Stimulated activated CD8-positive, alpha-beta memory T cell treated with anti-CD3 and anti-CD28 coated beads, Interleukin-15, amount 100 ng/mL, for 48 hours (primary cell): ENCODE measurements around the gene RNF26.

Experiments used
- DNase-seq, 2 donors: peaks; one replicate each; pipeline ENCODE4 v3.0.0-alpha.2; 2020; ENCODE audit warnings: low read depth in 2 of 2

RNF26 gene

GRCh38 chr11:119334174-119334930, at the start of gene RNF26:
TSS of gene RNF26 (plus strand) at chr11:119334527. CDS start at chr11:119335123, 596 bp downstream.
- DNase-seq = peak; percentile 87 to 89

DNA sequence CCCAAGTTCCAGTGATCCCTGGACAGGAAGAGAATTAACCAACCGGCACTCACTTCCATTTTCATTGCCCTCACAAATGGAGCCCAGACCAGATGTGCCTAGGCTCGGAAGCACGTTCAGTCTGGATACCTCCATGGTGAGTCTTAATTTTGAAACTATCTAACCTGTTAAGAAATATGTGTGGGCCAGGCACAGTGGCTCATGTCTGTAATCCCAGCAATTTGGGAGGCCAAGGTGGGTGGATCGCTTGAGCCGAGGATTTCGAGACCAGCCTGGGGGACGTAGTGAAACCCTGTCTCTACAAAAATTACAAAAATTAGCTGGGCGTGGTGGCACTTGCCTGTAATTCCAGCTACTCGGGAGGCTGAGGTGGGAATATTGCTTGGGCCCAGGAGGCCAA, 48.9 kb upstream of the RNF26 start:
- DNase-seq = no peak

GRCh38 chr11:119288219-119288618, 46.1 kb upstream of the RNF26 start:
- DNase-seq = no peak

DNA sequence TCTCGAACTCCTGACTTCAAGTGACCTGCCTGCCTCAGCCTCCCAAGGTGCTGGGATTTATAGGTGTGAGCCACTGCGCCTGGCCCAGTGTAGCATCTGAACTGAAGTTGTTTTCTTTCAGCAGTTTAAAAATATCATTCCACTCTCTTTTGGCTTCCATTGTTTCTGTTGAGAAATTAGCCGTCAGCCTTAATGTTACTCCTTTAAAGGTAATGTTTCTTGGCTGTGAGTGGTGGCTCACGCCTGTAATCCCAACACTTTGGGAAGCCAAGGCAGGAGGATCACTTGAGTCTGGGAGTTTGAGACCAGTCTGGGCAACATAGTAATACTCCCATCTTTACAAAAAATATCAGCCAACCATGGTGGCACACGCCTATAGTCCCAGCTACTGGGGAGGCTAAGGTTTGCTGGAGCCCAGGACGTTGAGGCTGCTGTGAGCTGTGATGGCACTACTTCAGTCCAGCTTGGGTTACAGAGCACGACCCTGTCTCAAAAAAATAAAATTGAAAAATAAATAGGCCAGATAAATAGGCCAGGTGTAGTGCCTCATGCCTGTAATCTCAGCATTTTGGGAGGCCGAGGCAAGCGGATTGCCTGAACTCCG, 43.3 kb upstream of the RNF26 start:
- no peak for DNase-seq

DNA sequence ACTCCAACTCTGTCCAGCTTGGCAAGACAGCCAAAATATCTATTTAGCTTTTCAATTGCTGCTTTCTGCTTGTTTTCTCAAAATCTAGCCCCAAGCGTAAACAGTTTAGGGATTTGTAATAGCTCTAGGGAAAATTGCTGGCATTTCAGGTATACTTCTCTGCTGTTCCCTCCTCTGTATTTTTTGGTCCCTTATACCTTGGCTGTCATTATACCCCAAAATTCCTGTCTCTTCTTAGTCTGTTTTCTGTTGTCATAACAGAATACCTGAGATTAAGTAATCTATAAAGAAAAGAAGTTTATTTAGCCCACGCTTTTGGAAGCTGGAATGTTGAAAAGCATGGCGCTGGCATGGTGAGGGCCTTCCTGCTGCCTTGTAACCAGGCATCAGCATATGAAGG, 40.9 kb upstream of the RNF26 start:
- DNase-seq = no peak

- no peak for DNase-seq
These were observed 39.1 kb upstream of the RNF26 start for GRCh38 chr11:119295178-119295577.

DNA sequence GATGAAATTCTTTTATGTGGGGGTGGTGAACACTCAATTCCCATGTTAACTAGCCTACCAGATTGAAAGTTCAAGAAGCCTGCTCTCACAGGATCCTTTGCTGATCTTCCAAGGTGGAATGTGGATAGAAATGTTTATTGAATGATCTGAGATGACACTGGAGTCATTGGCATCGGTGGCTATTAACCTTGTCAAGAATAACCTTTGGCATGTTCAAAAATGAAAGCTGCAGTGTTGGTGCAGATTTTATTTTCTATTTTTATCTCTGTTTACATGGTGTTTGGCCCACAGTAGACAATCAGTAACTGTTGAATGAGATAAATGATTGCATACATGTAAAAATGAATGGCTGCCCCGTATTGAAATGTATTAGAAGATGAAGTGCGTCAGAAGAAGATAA, 36.4 kb upstream of the RNF26 start:
- no peak for DNase-seq

DNA sequence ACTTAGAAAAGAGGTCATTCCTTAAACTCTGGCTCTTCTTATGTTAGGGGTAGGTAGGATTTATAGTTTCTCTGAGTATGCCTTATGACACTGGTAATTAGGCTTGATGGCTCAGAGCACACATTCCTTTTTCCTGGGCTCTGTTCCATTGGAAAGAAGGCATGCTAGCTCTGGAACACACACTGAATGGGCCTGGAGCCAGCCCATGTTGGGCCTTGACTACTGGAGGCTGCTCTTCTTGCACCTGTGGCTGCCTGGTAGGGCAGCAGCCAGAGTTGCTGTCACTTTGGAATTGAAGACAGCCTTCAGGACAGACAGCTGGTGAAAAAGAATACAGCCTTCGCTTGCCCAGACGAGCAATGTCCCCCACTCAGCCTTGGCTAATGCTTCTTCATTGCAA, 35.6 kb upstream of the RNF26 start:
- no peak for DNase-seq

DNA sequence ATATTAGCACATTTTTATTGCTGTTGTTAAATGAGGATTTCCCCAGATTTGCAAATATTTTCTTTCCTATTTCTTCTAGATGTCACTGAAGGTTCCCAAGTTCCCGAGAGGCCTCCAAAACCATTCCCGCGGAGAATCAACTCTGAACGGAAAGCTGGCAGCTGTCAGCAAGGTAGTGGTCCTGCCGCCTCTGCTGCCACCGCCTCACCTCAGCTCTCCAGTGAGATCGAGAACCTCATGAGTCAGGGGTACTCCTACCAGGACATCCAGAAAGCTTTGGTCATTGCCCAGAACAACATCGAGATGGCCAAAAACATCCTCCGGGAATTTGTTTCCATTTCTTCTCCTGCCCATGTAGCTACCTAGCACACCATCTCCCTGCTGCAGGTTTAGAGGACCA, 34.9 kb upstream of the RNF26 start:
- no peak for DNase-seq

- no peak for DNase-seq
These were observed 33.9 kb upstream of the RNF26 start for GRCh38 chr11:119300198-119300964.

- no peak for DNase-seq
These were observed 31.1 kb upstream of the RNF26 start for GRCh38 chr11:119303227-119303718.

GRCh38 chr11:119305556-119306372, 28.6 kb upstream of the RNF26 start:
- DNase-seq = no peak

GRCh38 chr11:119306373-119306890, 27.9 kb upstream of the RNF26 start:
- DNase-seq = no peak

- no peak for DNase-seq
These were observed 27.1 kb upstream of the RNF26 start for GRCh38 chr11:119307219-119307618.

- DNase-seq = no peak
These were observed 26.4 kb upstream of the RNF26 start for GRCh38 chr11:119307974-119308373.

GRCh38 chr11:119309411-119309810, 24.9 kb upstream of the RNF26 start:
- no peak for DNase-seq

DNA sequence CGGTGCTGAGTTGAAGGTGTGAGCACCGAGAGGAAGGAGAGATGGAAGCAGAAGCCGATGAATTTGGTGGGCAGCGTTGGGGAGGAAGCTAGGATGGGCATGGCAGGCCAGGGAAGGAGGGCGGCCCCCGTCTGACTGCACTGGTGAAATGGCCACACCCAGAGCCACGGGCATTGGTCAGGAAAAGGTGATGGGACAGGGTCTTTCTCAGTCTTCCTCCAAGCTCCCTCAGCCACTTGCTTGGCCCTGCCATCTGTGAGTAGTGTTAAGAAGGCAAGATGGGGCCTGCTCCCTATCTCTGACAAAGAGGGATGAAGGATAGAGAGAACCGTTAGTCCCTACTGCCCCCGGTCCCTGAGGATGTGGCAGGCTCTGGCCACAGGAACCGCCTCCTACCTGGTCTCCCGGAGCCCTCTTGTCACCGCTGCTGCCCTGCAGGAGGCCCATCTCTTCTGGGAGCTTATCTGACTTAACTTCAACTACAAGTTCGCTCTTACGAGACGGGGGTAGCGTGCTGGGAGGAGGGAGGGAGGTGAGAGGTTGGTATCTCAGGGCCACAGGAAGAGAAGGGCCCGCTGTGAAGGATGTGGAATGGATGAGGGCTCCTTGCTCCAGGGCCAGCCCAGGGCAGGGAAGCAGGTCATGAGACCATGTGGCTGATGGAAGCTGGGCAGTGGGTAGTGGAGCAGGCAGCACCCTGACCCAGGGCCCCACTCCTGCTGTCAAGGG, 24.2 kb upstream of the RNF26 start:
- no peak for DNase-seq

- DNase-seq = no peak
These were observed 23.7 kb upstream of the RNF26 start for GRCh38 chr11:119310682-119311052.

DNA sequence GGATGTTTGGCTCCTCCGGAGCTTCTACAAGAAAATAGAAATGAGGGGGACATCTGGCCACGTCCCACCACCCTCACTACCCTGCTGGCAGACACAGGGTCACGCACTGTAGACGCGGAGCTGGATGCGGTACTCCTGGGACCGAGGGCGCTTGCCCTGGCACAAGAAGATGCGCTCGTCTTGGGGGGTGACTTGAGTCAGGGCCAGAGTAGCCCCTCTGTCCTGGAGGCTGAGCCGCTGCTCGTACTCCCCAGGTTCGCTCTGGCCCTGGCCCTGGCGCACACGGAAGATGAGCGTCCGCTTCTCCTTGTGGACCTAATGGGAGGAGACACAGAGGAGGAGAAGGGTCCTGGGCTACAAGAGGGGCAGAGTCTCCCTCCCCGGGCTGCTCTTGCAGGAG, 19.6 kb upstream of the RNF26 start:
- no peak for DNase-seq

DNA sequence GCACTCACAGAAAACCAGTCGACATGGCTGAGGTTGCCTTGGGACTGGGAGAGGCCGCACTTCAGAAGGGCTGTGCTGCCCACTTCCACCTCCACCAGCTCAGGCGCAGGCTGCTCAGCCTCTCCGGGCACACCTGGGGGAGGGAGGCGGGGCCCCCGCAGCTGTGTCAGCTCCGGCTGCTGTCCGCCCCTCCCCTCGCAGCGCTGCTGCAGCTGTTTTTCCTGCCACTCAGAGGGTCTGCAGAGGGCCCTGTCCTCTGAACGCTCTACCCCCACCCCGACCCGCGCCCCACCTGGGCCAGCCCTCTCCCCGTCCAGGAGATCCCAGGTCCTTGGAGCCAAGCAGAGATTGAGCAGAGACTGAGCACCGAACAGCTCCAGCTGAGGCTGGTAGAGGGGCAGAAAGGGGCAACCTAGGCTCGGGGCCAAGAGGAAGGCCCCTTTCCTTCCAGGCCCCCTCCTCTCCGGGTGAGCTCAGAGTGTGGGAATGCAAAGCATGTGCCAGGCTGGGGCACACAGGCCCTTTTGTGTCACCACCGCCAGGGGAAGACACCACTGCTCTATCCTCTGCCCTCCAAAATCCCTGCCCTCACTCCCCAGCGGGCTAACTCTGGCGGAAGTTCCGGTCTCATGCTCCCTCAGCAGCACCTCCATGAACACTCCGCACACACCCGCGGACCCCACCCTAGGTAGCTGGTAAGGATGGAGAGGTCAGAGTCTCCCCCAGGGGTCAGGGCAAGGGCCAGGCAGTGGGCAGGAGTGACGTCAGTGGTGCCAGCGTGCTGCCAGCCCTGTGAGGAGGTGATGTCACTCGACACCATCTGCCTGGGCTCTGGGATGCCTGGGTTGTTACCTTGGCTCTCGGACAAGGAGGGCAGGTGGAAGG, 19.0 kb upstream of the RNF26 start:
- no peak for DNase-seq
